Neural cell (in vitro differentiated cells): ENCODE measurements around the gene HDAC11. TPM values are rescaled to one million over a fixed set of nuclear protein-coding genes. Genes with fewer than 3 reads are reported as not detected.

Experiments
- H2AFZ ChIP-seq: fragments of 200-600, 300-800 bp; sonication (generic), shearing (Covaris generic); 2 replicates; pipeline ENCODE4 v1.6.0; 2014; ENCODE audit warnings: low read depth, mild to moderate bottlenecking, antibody characterized with exemption, low read length, moderate library complexity
- H3F3A ChIP-seq: fragments of 200-600 bp; shearing (Covaris generic); 2 replicates; pipeline ENCODE4 v1.6.1; 2016; ENCODE audit warnings: mild to moderate bottlenecking, moderate library complexity, mixed read lengths, antibody characterized with exemption, low read length; ENCODE audit not compliant: insufficient read depth, poor library complexity, severe bottlenecking
- H3K27ac ChIP-seq: fragments of 200-600, 300-800 bp; sonication (generic), shearing (Covaris generic); 2 replicates; pipeline ENCODE4 v1.5.1; 2014; ENCODE audit warnings: mild to moderate bottlenecking, low read length, moderate library complexity
- H3K27me3 ChIP-seq: fragments of 300-800, 200-600 bp; sonication (generic), shearing (Covaris generic); 2 replicates; pipeline ENCODE4 v1.6.0; 2014; ENCODE audit warnings: mild to moderate bottlenecking, low read depth, low read length, moderate library complexity; ENCODE audit not compliant: insufficient read depth
- H3K36me3 ChIP-seq: fragments of 300-800, 200-600 bp; sonication (generic), shearing (Covaris generic); 2 replicates; pipeline ENCODE4 v1.5.1; 2014; ENCODE audit warnings: mild to moderate bottlenecking, antibody characterized with exemption, low read length, moderate library complexity; ENCODE audit not compliant: insufficient read depth
- H3K4me2 ChIP-seq: fragments of 300-800, 200-600 bp; sonication (generic), shearing (Covaris generic); 2 replicates; pipeline ENCODE4 v1.6.0; 2014; ENCODE audit warnings: mild to moderate bottlenecking, low read length
- H3K4me3 ChIP-seq: fragments of 300-800, 200-600 bp; sonication (generic), shearing (Covaris generic); 2 replicates; pipeline ENCODE4 v1.5.1; 2014; ENCODE audit warnings: mild to moderate bottlenecking, low read length, moderate library complexity
- H3K79me2 ChIP-seq: fragments of 200-600 bp; shearing (Covaris generic); replicated peaks from 2 replicates; pipeline ENCODE4 v1.6.0; 2014; ENCODE audit warnings: mild to moderate bottlenecking, low read length, moderate library complexity; ENCODE audit not compliant: insufficient read depth
- H3K9ac ChIP-seq: fragments of 300-800, 200-600 bp; sonication (generic), shearing (Covaris generic); 2 replicates; pipeline ENCODE4 v1.6.1; 2016; ENCODE audit warnings: mild to moderate bottlenecking, low read length, mixed read lengths
- H3K9me2 ChIP-seq: fragments of 200-600 bp; shearing (Covaris generic); 2 replicates; pipeline ENCODE4 v1.6.1; 2016; ENCODE audit warnings: mild to moderate bottlenecking, low read length, mixed read lengths; ENCODE audit not compliant: insufficient read depth
- H3K9me3 ChIP-seq: fragments of 200-600, 300-800 bp; sonication (generic), shearing (Covaris generic); 2 replicates; pipeline ENCODE4 v1.6.1; 2016; ENCODE audit warnings: mild to moderate bottlenecking, mixed run types, low read length, moderate library complexity, mixed read lengths
- H4K20me1 ChIP-seq: fragments of 200-600 bp; shearing (Covaris generic); 2 replicates; pipeline ENCODE4 v1.6.1; 2016; ENCODE audit warnings: mild to moderate bottlenecking, mixed run types; ENCODE audit not compliant: insufficient read depth
- EP300 ChIP-seq: fragments of 450-650 bp; conservative IDR thresholded peaks from 2 replicates; pipeline ENCODE4 v1.6.1; 2014; ENCODE audit warnings: antibody characterized with exemption, mild to moderate bottlenecking, moderate library complexity; ENCODE audit not compliant: poor library complexity, severe bottlenecking
- EZH2 ChIP-seq: fragments of 200-600, 300-800 bp; shearing (Covaris generic), sonication (generic); IDR thresholded peaks from 2 replicates; pipeline ENCODE4 v1.6.1; 2014; ENCODE audit warnings: antibody characterized with exemption, low read length, borderline replicate concordance, mild to moderate bottlenecking; ENCODE audit not compliant: insufficient read depth, poor library complexity, severe bottlenecking
- MXI1 ChIP-seq: fragments of 450-650 bp; conservative IDR thresholded peaks from 2 replicates; pipeline ENCODE4 v1.6.1; 2014; ENCODE audit warnings: antibody characterized with exemption, mild to moderate bottlenecking; ENCODE audit not compliant: poor library complexity, severe bottlenecking
- POLR2AphosphoS5 ChIP-seq: IDR thresholded peaks from 2 replicates; pipeline ENCODE4 v1.6.1; 2012
- RAD21 ChIP-seq: fragments of 450-650 bp; conservative IDR thresholded peaks from 2 replicates; pipeline ENCODE4 v1.6.1; 2014; ENCODE audit warnings: antibody characterized with exemption, mild to moderate bottlenecking, moderate library complexity
- REST ChIP-seq: IDR thresholded peaks from 2 replicates; pipeline ENCODE4 v1.6.1; 2012; ENCODE audit warnings: borderline replicate concordance
- SMC3 ChIP-seq: fragments of 450-650 bp; conservative IDR thresholded peaks from 2 replicates; pipeline ENCODE4 v1.6.1; 2014; ENCODE audit warnings: antibody characterized with exemption, mild to moderate bottlenecking, moderate library complexity; ENCODE audit not compliant: poor library complexity
- TAF1 ChIP-seq: IDR thresholded peaks from 2 replicates; pipeline ENCODE4 v1.6.1; 2012; ENCODE audit warnings: low read depth
- polyA plus RNA-seq: library from polyadenylated mRNA; depleted of rRNA; stranded (reverse); fragments of >200 nt; gene quantifications from 2 replicates; pipeline ENCODE4 v1.2.3, GENCODE V29; 2014
- TF ChIP-seq, protein P1 (sequence below): fragments of 450-650 bp; IDR thresholded peaks from 2 replicates; pipeline ENCODE4 v1.5.1; 2014; ENCODE audit warnings: antibody characterized with exemption, mild to moderate bottlenecking, moderate library complexity; ENCODE audit not compliant: poor library complexity, severe bottlenecking

HDAC11 gene
- polyA plus RNA-seq, 1 donor from 2014 or later: 14.8 TPM

DNA sequence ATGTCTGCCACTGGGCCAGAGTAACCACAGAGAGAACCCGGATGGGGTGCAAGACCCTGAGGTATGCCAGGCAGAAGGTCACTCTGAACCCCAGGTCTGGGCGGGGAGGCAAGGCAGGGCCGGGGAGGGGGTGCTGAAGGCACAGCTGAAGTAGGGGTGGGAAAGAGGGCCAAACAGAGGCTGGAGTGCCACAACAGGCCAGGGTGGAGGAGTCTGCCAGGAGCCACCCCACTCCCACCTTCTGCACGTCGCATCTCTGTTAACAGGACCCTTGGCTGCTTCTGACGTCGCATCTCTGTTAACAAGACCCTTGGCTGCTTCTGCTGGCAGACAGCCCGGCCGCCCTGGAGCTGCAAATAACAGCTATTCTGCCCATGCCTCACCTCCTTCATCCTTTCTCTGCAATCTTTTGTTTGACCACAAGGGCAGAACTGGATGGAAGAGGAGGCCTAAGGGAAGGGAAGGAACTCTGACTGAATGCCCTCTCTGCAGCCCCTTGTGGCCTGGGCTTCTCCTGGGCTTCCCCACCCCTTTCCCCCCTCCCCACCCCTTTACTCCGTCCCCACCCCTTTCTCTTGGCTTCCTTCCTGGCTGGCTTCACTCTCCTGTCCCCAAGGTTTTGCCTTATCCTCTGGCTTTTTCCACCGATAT, 48.2 kb downstream of the HDAC11 start:
- no peaks in the 10 kb centered on the region for H3F3A ChIP-seq
- H3K4me3 ChIP-seq: no peak overlapping the region
- no peaks in the 10 kb centered on the region for H3K79me2 ChIP-seq
- H3K27ac ChIP-seq: no peak overlapping the region
- no peak overlapping the region for H3K4me2 ChIP-seq
- H2AFZ ChIP-seq: no peak overlapping the region
- TF ChIP-seq TAF1 (no peak), EZH2 (no peak), REST (no peak), MXI1 (no peak), EP300 (no peak), POLR2AphosphoS5 (no peak), SMC3 (no peak), RAD21 (no peak)
- TF ChIP-seq, protein P1, sequence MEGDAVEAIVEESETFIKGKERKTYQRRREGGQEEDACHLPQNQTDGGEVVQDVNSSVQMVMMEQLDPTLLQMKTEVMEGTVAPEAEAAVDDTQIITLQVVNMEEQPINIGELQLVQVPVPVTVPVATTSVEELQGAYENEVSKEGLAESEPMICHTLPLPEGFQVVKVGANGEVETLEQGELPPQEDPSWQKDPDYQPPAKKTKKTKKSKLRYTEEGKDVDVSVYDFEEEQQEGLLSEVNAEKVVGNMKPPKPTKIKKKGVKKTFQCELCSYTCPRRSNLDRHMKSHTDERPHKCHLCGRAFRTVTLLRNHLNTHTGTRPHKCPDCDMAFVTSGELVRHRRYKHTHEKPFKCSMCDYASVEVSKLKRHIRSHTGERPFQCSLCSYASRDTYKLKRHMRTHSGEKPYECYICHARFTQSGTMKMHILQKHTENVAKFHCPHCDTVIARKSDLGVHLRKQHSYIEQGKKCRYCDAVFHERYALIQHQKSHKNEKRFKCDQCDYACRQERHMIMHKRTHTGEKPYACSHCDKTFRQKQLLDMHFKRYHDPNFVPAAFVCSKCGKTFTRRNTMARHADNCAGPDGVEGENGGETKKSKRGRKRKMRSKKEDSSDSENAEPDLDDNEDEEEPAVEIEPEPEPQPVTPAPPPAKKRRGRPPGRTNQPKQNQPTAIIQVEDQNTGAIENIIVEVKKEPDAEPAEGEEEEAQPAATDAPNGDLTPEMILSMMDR: no peak
- H4K20me1 ChIP-seq: no peaks in the 10 kb centered on the region
- H3K9me2 ChIP-seq: no peaks in the 10 kb centered on the region
- H3K9me3 ChIP-seq: no peaks in the 10 kb centered on the region
- no peaks in the 10 kb centered on the region for H3K36me3 ChIP-seq
- no peak overlapping the region for H3K9ac ChIP-seq
- no peaks in the 10 kb centered on the region for H3K27me3 ChIP-seq

DNA sequence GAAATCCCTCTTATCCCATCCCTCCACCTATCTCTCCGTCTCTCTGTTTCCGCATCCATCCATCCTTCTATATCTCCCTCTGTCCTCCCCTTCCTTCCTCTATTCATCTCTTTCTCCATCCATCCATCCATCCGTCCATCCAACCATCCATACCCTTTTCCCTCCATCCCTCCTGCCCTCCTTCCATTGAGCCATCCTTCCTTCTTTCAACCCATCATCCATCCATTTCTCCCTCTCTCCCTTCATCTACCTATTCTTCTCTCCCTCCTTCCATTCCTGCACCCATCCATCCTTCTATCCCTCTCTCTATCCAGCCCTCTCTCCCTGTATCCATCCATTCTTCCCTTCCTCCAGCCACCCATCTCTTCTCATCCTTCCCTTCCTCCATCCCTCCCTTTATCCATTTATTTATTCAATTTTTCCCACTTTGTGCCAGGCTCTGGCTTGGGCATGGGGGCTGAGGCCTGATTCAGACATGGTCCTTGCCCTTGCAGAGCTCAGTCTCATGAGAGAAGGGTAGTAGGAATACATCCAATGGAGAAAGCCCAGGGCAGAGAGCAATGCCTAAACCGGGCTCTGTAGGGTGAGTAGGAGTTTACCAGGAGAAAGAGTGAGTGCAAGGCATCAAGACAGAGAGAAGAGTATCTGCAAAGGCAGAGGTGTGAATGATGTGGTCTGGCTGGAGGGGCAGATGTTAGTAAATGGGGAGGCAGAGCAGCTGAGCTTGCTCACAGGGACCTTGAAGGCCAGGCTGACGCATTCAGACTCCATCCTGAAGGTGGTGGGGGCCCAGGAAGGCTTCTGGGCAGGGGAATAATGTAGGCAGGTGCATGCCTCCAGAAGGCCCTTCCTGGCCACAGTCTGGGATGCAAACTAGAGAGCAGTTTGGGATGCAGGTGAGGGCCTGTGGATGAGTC, 49.3 kb downstream of the HDAC11 start:
- Histone ChIP-seq H4K20me1 (no peaks in the 10 kb centered on the region), H3F3A (no peaks in the 10 kb centered on the region), H3K79me2 (no peaks in the 10 kb centered on the region), H3K27me3 (no peaks in the 10 kb centered on the region), H3K27ac (no peak overlapping the region), H3K9me2 (no peaks in the 10 kb centered on the region), H2AFZ (no peak overlapping the region), H3K9ac (no peak overlapping the region), H3K36me3 (no peaks in the 10 kb centered on the region), H3K4me3 (no peak overlapping the region), H3K9me3 (no peaks in the 10 kb centered on the region), H3K4me2 (no peak overlapping the region)
- TF ChIP-seq, protein P1: no peak
- TF ChIP-seq TAF1: no peak
- no peak for TF ChIP-seq EZH2
- TF ChIP-seq REST: no peak
- no peak for TF ChIP-seq EP300
- no peak for TF ChIP-seq POLR2AphosphoS5
- TF ChIP-seq MXI1: no peak
- no peak for TF ChIP-seq RAD21
- TF ChIP-seq SMC3: no peak
